Osteocyte (in vitro differentiated cells): Measurements from ENCODE around the gene WWC2. TPM values are rescaled to one million over a fixed set of nuclear protein-coding genes. Genes with fewer than 3 reads are reported as not detected.

Experiments
- DNase-seq: peaks from one replicate; pipeline ENCODE4 v3.0.0; 2021; ENCODE audit warnings: mixed read lengths; ENCODE audit not compliant: unreplicated experiment; ENCODE audit errors: extremely low spot score
- H3K27ac Mint-ChIP-seq: one replicate; pipeline ENCODE4 v1.8.0; 2021; ENCODE audit warnings: mild to moderate bottlenecking, mixed read lengths; ENCODE audit not compliant: unreplicated experiment
- H3K27me3 Mint-ChIP-seq: one replicate; pipeline ENCODE4 v1.8.0; 2021; ENCODE audit warnings: mixed read lengths; ENCODE audit not compliant: unreplicated experiment
- H3K36me3 Mint-ChIP-seq: one replicate; pipeline ENCODE4 v1.8.0; 2021; ENCODE audit warnings: mixed read lengths; ENCODE audit not compliant: unreplicated experiment
- H3K4me1 Mint-ChIP-seq: one replicate; pipeline ENCODE4 v1.8.0; 2021; ENCODE audit warnings: mixed read lengths; ENCODE audit not compliant: unreplicated experiment
- H3K4me3 Mint-ChIP-seq: one replicate; pipeline ENCODE4 v1.8.0; 2021; ENCODE audit warnings: mild to moderate bottlenecking, moderate library complexity, mixed read lengths; ENCODE audit not compliant: unreplicated experiment
- H3K9me3 Mint-ChIP-seq: one replicate; pipeline ENCODE4 v1.8.0; 2021; ENCODE audit warnings: mixed read lengths; ENCODE audit not compliant: unreplicated experiment
- CTCF ChIP-seq: fragments of 200-600 bp; sonication (generic); IDR thresholded peaks from 2 replicates; pipeline ENCODE4 v1.5.0; 2021; ENCODE audit warnings: antibody characterized with exemption, mild to moderate bottlenecking, moderate library complexity
- total RNA-seq: library from RNA; stranded (reverse); gene quantifications from 2 replicates; pipeline ENCODE4 v1.2.1, GENCODE V29; 2021

The WWC2 gene
- total RNA-seq, 1 donor from 2014 or later: 53.5 TPM

GRCh38 chr4:183220236-183220635 lies 121.2 kb downstream of the WWC2 start:
- Mint-ChIP-seq H3K4me3 (no peak overlapping the region), H3K36me3 (peaks cover 2% of the 10 kb centered on the region), H3K27me3 (no peaks in the 10 kb centered on the region), H3K4me1 (peaks cover 4% of the 10 kb centered on the region), H3K9me3 (no peaks in the 10 kb centered on the region), H3K27ac (no peak overlapping the region)
- no peak for TF ChIP-seq CTCF
- no peak for DNase-seq

GRCh38 chr4:183223053-183223452 lies 124.0 kb downstream of the WWC2 start:
- Mint-ChIP-seq H3K27ac (no peak overlapping the region), H3K4me1 (peaks cover 4% of the 10 kb centered on the region), H3K9me3 (no peaks in the 10 kb centered on the region), H3K36me3 (peaks cover 6% of the 10 kb centered on the region), H3K27me3 (no peaks in the 10 kb centered on the region), H3K4me3 (no peak overlapping the region)
- no peak for DNase-seq
- TF ChIP-seq CTCF: no peak

GRCh38 chr4:183229397-183229796 lies 130.3 kb downstream of the WWC2 start:
- Mint-ChIP-seq H3K4me3 (no peak overlapping the region), H3K27me3 (no peaks in the 10 kb centered on the region), H3K36me3 (peaks cover 10% of the 10 kb centered on the region), H3K9me3 (no peaks in the 10 kb centered on the region), H3K4me1 (no peaks in the 10 kb centered on the region), H3K27ac (no peak overlapping the region)
- no peak for DNase-seq
- no peak for TF ChIP-seq CTCF

- Mint-ChIP-seq H3K4me1 (peaks cover 31% of the 10 kb centered on the region), H3K27ac (no peak overlapping the region), H3K4me3 (no peak overlapping the region), H3K36me3 (peaks cover 38% of the 10 kb centered on the region), H3K27me3 (no peaks in the 10 kb centered on the region), H3K9me3 (peaks cover 8% of the 10 kb centered on the region)
- TF ChIP-seq CTCF: no peak
- DNase-seq: no peak
Observed at GRCh38 chr4:183240581-183241321, 141.7 kb downstream of the WWC2 start.

GRCh38 chr4:183241322-183241640 lies 142.2 kb downstream of the WWC2 start:
- no peaks in the 10 kb centered on the region for H3K27me3 Mint-ChIP-seq
- no peak for DNase-seq
- H3K4me1 Mint-ChIP-seq: peaks cover 31% of the 10 kb centered on the region
- H3K27ac Mint-ChIP-seq: no peak overlapping the region
- no peak overlapping the region for H3K4me3 Mint-ChIP-seq
- H3K9me3 Mint-ChIP-seq: peaks cover 5% of the 10 kb centered on the region
- TF ChIP-seq CTCF: no peak
- H3K36me3 Mint-ChIP-seq: peaks cover 36% of the 10 kb centered on the region
